HG03066 (cell line): ENCODE results near the gene MYOCD.
A peak's percentile ranks its signal among the peaks of the same experiment; 100 is the strongest.

ENCODE experiments used
- ATAC-seq: cut with Tn5 transposase; IDR thresholded peaks from one replicate; pipeline ENCODE4 v1.9.1; 2021; ENCODE audit warnings: low read depth; ENCODE audit not compliant: unreplicated experiment

Gene MYOCD

GRCh38 chr17:12743046-12743445 is 77.4 kb downstream of the MYOCD start:
- ATAC-seq, result no peak

GRCh38 chr17:12744298-12744697 is 78.6 kb downstream of the MYOCD start:
- ATAC-seq, result no peak

GRCh38 chr17:12744786-12745185 is 79.1 kb downstream of the MYOCD start:
- no peak for ATAC-seq

- ATAC-seq, result no peak
These were observed 79.8 kb downstream of the MYOCD start for GRCh38 chr17:12745486-12745885.

GRCh38 chr17:12756786-12757185 is 91.1 kb downstream of the MYOCD start:
- ATAC-seq, result no peak

- ATAC-seq, result no peak
These were observed 93.4 kb downstream of the MYOCD start for GRCh38 chr17:12759090-12759489.

GRCh38 chr17:12765548-12765947 is 99.9 kb downstream of the MYOCD start:
- ATAC-seq, result no peak

- ATAC-seq, result no peak
These were observed 102.6 kb downstream of the MYOCD start for GRCh38 chr17:12768255-12768654.

GRCh38 chr17:12769981-12770380 is 104.3 kb downstream of the MYOCD start:
- ATAC-seq, result no peak

- no peak for ATAC-seq
These were observed 107.5 kb downstream of the MYOCD start for GRCh38 chr17:12773153-12773552.

GRCh38 chr17:12789075-12789480 is 123.4 kb downstream of the MYOCD start:
- ATAC-seq, result peak; percentile 92

GRCh38 chr17:12789481-12790248 is 124.0 kb downstream of the MYOCD start, which contains the start of gene ARHGAP44:
ARHGAP44 (plus strand) TSS chr17:12789498; CDS start chr17:12789839, 341 bp downstream.
- ATAC-seq, result peak; percentile 69

- no peak for ATAC-seq
These were observed 124.8 kb downstream of the MYOCD start for GRCh38 chr17:12790249-12791106.

GRCh38 chr17:12794919-12795532 is 129.3 kb downstream of the MYOCD start:
- ATAC-seq, result no peak

GRCh38 chr17:12800855-12801365 is 135.2 kb downstream of the MYOCD start:
- ATAC-seq, result no peak

- no peak for ATAC-seq
These were observed 140.9 kb downstream of the MYOCD start for GRCh38 chr17:12806630-12807029.

- ATAC-seq, result no peak
These were observed 143.0 kb downstream of the MYOCD start for GRCh38 chr17:12808723-12809122.

GRCh38 chr17:12812877-12813276 is 147.2 kb downstream of the MYOCD start:
- no peak for ATAC-seq

GRCh38 chr17:12813664-12814063 is 148.0 kb downstream of the MYOCD start:
- ATAC-seq, result no peak

- ATAC-seq, result no peak
These were observed 149.0 kb downstream of the MYOCD start for GRCh38 chr17:12814718-12815117.

GRCh38 chr17:12815642-12816141 is 150.0 kb downstream of the MYOCD start:
- peak; percentile 100 for ATAC-seq
